Activated naive CD4-positive, alpha-beta T cell treated with anti-CD3 and anti-CD28 coated beads, Interleukin-2, amount 50 U/mL, for 24 hours (primary cell): ENCODE data around the gene RABGAP1.
A peak's percentile ranks its signal among the peaks of the same experiment; 100 is the strongest.

ENCODE experiments used
- H3K27ac Mint-ChIP-seq: one replicate; pipeline ENCODE4 v1.8.0; 2021; ENCODE audit warnings: mild to moderate bottlenecking, mixed read lengths
- H3K27me3 Mint-ChIP-seq: one replicate; pipeline ENCODE4 v1.8.0; 2021; ENCODE audit warnings: mixed read lengths
- H3K36me3 Mint-ChIP-seq: one replicate; pipeline ENCODE4 v1.8.0; 2021; ENCODE audit warnings: mixed read lengths
- H3K4me1 Mint-ChIP-seq: one replicate; pipeline ENCODE4 v1.8.0; 2021; ENCODE audit warnings: mixed read lengths
- H3K4me3 Mint-ChIP-seq: one replicate; pipeline ENCODE4 v1.8.0; 2021; ENCODE audit warnings: mild to moderate bottlenecking, mixed read lengths
- H3K9me3 Mint-ChIP-seq: one replicate; pipeline ENCODE4 v1.8.0; 2021; ENCODE audit warnings: mixed read lengths

RABGAP1 gene

DNA sequence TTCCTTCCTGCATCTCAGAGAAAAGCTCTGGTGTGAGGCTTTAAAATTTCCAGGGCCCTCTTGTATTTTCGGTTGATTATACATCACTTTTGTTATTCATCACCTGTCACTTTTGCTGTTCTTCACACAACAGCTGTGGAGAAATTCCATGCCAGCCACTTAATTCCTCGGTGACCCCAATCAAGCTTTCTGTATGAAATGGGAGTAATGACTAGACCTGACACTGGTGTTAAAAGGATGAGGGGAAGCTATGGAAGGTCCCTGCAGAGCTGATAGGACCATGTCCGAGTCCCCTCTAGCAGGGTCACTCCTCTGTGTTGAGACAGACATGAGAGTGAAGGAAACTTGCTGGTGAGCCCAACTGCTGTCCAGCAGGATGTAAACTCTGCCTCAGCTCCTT, 152.3 kb downstream of the RABGAP1 start:
- Mint-ChIP-seq H3K27ac (no peak overlapping the region), H3K4me3 (no peak overlapping the region), H3K27me3 (no peaks in the 10 kb centered on the region), H3K4me1 (no peaks in the 10 kb centered on the region), H3K9me3 (no peaks in the 10 kb centered on the region), H3K36me3 (peaks cover 4% of the 10 kb centered on the region)

DNA sequence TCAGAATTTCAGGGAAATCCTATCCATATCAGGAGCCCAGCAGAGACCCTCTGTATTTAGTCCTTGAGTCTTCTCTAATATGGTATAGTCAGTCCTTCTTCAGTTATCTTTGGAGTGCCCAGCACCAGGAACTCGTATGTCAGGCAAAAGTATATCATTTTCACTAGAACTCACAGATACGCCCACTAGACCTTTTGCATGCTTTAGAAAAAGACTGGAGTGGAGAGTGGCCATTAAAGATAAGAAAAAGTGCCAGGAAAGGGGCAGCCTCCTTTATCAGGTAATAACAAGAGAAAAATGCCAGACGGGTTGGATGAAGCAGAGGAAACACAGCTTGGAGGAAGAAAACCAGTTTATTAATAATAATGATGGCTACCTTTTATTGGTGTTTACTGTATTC, 156.2 kb downstream of the RABGAP1 start:
- no peak overlapping the region for H3K4me3 Mint-ChIP-seq
- no peaks in the 10 kb centered on the region for H3K36me3 Mint-ChIP-seq

GRCh38 chr9:123097430-123098095, 156.7 kb downstream of the RABGAP1 start:
- Mint-ChIP-seq H3K36me3 (no peaks in the 10 kb centered on the region), H3K4me1 (no peaks in the 10 kb centered on the region)

More for the DNA sequence above, 156.2 kb downstream of the RABGAP1 start:
- H3K9me3 Mint-ChIP-seq: no peaks in the 10 kb centered on the region
- H3K27me3 Mint-ChIP-seq: no peaks in the 10 kb centered on the region
- H3K27ac Mint-ChIP-seq: peak overlapping the region; percentile 59
- no peaks in the 10 kb centered on the region for H3K4me1 Mint-ChIP-seq

DNA sequence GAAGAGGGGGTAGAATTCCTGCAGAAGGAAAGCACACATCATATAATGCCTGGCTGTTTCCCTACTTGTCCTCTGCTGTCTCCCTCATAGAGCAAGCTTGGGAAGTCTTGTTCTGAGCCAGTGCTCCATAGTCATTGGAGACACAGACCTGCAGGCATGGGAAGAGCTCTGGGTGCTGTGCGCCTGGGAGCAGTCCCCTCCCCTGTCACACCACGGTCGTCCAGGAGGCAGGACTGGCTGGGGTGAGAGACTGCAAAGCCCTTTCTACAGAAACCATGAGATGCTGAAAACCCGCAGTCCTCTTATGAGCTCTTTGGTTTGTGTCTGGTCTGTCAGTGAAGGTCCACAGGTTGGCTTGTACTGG, 157.3 kb downstream of the RABGAP1 start:
- Mint-ChIP-seq H3K27me3 (no peaks in the 10 kb centered on the region), H3K4me1 (no peaks in the 10 kb centered on the region), H3K4me3 (no peak overlapping the region), H3K36me3 (no peaks in the 10 kb centered on the region), H3K27ac (peak overlapping the region; percentile 59), H3K9me3 (no peaks in the 10 kb centered on the region)

More at GRCh38 chr9:123097430-123098095, 156.7 kb downstream of the RABGAP1 start:
- H3K9me3 Mint-ChIP-seq: no peaks in the 10 kb centered on the region
- no peaks in the 10 kb centered on the region for H3K27me3 Mint-ChIP-seq
- no peak overlapping the region for H3K4me3 Mint-ChIP-seq
- H3K27ac Mint-ChIP-seq: no peak overlapping the region

DNA sequence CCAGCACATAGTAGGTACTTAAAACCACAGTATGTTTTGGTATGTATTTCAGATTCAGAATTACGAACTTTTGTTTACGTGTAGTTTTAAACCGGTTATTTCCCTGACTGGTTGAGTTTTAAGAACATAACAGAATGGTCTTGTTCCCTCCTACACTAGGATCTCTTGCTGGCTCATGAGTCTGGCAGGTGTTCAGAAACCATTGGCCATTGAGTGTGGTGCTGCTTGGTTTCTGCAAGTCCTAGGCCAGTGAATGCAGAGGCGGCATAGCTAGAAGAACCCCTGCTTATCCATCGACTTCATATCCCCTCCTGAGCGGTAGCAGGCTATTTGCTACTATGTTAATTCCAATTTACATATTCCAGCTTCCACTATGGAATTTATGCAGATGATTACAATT, 158.2 kb downstream of the RABGAP1 start:
- Mint-ChIP-seq H3K36me3 (no peaks in the 10 kb centered on the region), H3K27me3 (no peaks in the 10 kb centered on the region), H3K27ac (no peak overlapping the region), H3K9me3 (no peaks in the 10 kb centered on the region), H3K4me1 (no peaks in the 10 kb centered on the region), H3K4me3 (no peak overlapping the region)

GRCh38 chr9:123099548-123099947, 158.7 kb downstream of the RABGAP1 start:
- Mint-ChIP-seq H3K4me3 (no peak overlapping the region), H3K4me1 (no peaks in the 10 kb centered on the region), H3K36me3 (no peaks in the 10 kb centered on the region), H3K9me3 (no peaks in the 10 kb centered on the region), H3K27ac (no peak overlapping the region), H3K27me3 (no peaks in the 10 kb centered on the region)

DNA sequence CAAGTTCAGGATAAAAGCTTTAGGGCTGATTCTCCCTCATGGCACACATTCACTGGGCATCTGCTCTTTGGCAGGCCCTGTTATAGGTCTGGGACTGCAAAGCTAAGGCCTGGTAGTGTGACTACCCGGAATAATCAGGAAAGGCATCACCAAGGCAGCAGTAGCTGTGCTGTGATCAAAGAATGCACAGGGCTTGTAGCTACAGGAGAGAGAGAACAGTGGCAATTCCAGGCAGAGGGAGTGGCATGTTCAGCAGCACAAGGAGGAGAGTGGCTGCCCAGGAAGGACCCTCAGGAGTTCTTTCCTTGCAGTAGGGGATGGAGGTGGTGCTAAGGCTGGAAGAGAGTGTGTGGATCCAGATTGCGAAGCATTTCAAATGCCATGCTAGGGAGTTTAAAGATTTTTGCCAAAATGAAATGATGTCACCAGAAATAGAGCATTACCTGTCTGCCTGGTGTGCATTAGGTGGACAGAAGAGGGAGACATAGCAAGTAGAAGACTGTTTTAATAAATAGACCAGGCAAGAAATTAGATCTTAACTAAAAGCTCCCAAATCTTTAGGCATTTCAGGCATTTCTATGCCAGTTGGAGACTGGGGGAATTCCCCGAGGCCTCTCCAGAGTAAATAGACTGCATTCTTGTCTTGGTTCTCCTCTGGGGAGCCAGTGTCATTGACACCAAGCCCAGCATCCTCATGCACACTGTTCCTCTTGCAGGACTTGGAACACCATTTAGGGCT, 161.7 kb downstream of the RABGAP1 start:
- H3K27ac Mint-ChIP-seq: no peak overlapping the region
- no peaks in the 10 kb centered on the region for H3K27me3 Mint-ChIP-seq
- H3K36me3 Mint-ChIP-seq: peaks cover 2% of the 10 kb centered on the region
- H3K4me3 Mint-ChIP-seq: no peak overlapping the region
- H3K4me1 Mint-ChIP-seq: no peaks in the 10 kb centered on the region
- no peaks in the 10 kb centered on the region for H3K9me3 Mint-ChIP-seq

DNA sequence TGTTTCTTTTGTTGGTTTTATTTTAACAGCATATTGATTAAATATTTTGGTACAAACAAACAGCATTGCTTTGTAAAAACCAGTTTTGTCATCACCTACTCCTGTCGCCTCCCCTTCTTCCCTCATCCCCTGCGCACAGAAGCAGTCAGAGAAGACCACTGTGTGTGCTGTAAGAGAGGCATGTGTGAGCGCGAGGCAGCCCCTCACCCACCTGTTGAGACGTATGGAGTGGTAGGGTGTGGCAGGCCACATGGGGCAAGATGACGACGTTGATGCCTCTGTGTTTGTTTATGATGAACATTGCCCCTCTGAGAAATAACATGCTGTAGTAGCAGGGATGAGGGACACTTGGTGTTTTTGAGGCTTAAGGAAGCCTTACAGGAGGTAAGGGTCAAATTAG, 164.0 kb downstream of the RABGAP1 start:
- no peaks in the 10 kb centered on the region for H3K27me3 Mint-ChIP-seq
- no peak overlapping the region for H3K27ac Mint-ChIP-seq
- H3K4me3 Mint-ChIP-seq: no peak overlapping the region
- peaks cover 2% of the 10 kb centered on the region for H3K36me3 Mint-ChIP-seq
- no peaks in the 10 kb centered on the region for H3K9me3 Mint-ChIP-seq
- H3K4me1 Mint-ChIP-seq: no peaks in the 10 kb centered on the region

GRCh38 chr9:123105490-123105889, 164.7 kb downstream of the RABGAP1 start:
- no peak overlapping the region for H3K4me3 Mint-ChIP-seq
- H3K27me3 Mint-ChIP-seq: no peaks in the 10 kb centered on the region
- peaks cover 2% of the 10 kb centered on the region for H3K36me3 Mint-ChIP-seq
- H3K27ac Mint-ChIP-seq: no peak overlapping the region
- no peaks in the 10 kb centered on the region for H3K4me1 Mint-ChIP-seq
- no peaks in the 10 kb centered on the region for H3K9me3 Mint-ChIP-seq

DNA sequence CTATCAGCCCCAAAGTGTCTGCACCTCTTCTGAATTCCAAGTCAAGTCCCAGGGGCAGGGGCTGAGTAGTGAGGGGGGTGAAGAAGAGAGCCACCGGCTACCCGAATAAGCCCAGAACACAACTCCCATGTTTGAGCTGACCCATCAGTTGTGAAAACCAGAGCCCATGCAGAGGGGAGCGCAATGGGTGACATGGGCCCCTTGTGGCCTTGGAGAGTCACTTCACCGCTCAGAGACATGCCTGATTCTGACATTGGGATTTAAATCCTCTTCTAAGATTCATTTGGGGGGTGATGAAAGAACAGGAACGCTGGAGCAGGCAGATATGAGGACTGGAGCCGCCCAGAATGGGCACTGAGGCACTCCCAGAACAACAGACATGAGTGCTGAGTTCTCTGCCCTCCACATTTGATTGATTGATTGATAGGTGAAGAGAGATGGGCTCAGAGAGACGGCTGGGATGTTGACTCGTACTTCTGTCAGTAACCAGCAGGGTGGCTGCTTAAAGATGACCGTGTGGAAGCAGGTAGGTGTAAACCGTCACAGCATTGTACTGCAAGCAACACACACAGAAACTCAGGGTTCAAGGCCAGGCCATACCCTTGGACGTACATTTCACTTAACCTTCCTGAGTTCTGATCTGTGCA, 166.9 kb downstream of the RABGAP1 start:
- peaks cover 19% of the 10 kb centered on the region for H3K4me1 Mint-ChIP-seq
- peak overlapping the region; percentile 59 for H3K27ac Mint-ChIP-seq
- H3K9me3 Mint-ChIP-seq: no peaks in the 10 kb centered on the region
- no peak overlapping the region for H3K4me3 Mint-ChIP-seq
- H3K27me3 Mint-ChIP-seq: no peaks in the 10 kb centered on the region
- H3K36me3 Mint-ChIP-seq: peaks cover 2% of the 10 kb centered on the region

- Mint-ChIP-seq H3K9me3 (no peaks in the 10 kb centered on the region), H3K36me3 (peaks cover 2% of the 10 kb centered on the region)
Observed at GRCh38 chr9:123108976-123109375, 168.2 kb downstream of the RABGAP1 start.

DNA sequence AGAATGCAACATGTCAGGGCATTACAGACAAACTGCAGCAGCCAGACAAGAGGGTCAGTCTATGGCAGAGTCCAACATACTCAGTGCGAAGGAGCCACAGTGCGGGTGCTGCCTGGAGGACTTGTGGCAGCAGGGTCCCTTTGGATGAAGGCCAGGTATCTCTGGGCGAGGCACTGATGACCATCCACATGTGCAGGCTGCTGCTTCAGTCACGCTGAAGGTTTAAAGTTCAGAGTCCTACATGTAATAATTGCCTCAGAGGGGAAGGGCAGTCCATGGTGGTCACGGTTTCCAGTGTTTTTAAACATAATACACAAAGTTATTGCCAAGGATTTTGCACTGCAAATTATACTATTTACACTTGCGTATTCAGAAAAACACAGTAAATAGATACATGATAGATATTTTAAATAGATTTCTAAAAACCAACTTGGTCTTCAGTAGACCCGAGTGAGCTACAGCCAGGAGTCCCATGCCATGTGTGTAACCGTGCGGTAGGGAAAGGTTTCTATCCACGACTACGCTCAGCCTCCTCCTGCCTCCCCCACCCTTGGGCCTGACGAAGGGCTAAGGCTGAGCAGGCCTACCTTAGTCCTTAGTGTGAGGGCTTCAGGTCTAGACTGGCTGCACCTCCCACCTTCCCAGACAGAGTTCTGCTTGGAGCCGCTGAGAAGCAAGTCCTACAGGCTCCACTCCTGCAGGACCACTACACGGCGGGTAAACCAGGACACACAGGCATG, 168.9 kb downstream of the RABGAP1 start:
- no peaks in the 10 kb centered on the region for H3K9me3 Mint-ChIP-seq
- H3K4me3 Mint-ChIP-seq: no peak overlapping the region
- no peaks in the 10 kb centered on the region for H3K27me3 Mint-ChIP-seq
- peaks cover 20% of the 10 kb centered on the region for H3K4me1 Mint-ChIP-seq
- H3K27ac Mint-ChIP-seq: no peak overlapping the region
- peaks cover 2% of the 10 kb centered on the region for H3K36me3 Mint-ChIP-seq

More at GRCh38 chr9:123108976-123109375, 168.2 kb downstream of the RABGAP1 start:
- H3K27ac Mint-ChIP-seq: no peak overlapping the region
- no peak overlapping the region for H3K4me3 Mint-ChIP-seq
- peaks cover 20% of the 10 kb centered on the region for H3K4me1 Mint-ChIP-seq
- H3K27me3 Mint-ChIP-seq: no peaks in the 10 kb centered on the region

- Mint-ChIP-seq H3K4me3 (no peak overlapping the region), H3K36me3 (peaks cover 2% of the 10 kb centered on the region), H3K27ac (peak overlapping the region; percentile 14), H3K4me1 (peaks cover 20% of the 10 kb centered on the region), H3K9me3 (no peaks in the 10 kb centered on the region), H3K27me3 (no peaks in the 10 kb centered on the region)
Observed at GRCh38 chr9:123111427-123112014, 170.7 kb downstream of the RABGAP1 start.

GRCh38 chr9:123112015-123112975, 171.5 kb downstream of the RABGAP1 start:
- Mint-ChIP-seq H3K27ac (peak overlapping the region; percentile 51), H3K9me3 (no peaks in the 10 kb centered on the region), H3K27me3 (no peaks in the 10 kb centered on the region), H3K36me3 (no peaks in the 10 kb centered on the region), H3K4me1 (peaks cover 20% of the 10 kb centered on the region), H3K4me3 (no peak overlapping the region)
